ENCODE measurements around the gene VPS8. TPM values are rescaled to one million over a fixed set of nuclear protein-coding genes. Genes with fewer than 3 reads are reported as not detected.

VPS8 gene
- total RNA-seq, 1 experiment from 2014 or later, result 37.6 TPM

DNA sequence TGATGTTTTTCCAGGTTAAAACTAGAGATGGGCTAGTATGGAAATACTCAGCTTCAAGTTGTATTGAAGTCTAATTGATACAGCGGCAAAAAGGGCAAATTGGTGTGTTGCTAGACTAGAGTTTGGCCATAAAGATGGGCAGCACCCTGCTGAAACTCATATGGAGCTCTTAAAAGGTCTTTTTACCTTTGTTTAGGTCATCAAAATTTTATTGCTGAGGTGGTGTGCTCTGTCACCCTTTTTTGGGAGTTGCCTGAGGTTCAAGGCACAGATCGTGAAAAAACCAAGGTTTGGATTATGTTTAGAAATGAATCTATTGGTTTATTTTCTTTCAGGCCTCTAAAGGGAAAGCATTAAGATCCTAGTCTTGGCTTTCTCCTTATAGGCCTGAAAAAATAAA lies 38.2 kb downstream of the VPS8 start:
- H3K9ac ChIP-seq (ENCODE audit: low read length), result no peak overlapping the region
- H3K4me2 ChIP-seq (ENCODE audit: low read length), result no peak overlapping the region
- TF ChIP-seq ELF1 (IDR thresholded peaks at IDR 0.05; ENCODE audit: borderline replicate concordance, low read depth) (no peak), JUND (IDR thresholded peaks at IDR 0.05) (no peak), SP1 (IDR thresholded peaks at IDR 0.05; ENCODE audit: low read depth) (no peak), SIN3A (IDR thresholded peaks at IDR 0.05; ENCODE audit: low read depth) (no peak), CEBPB (IDR thresholded peaks at IDR 0.05; ENCODE audit: low read depth) (no peak)
- TF ChIP-seq, protein P1, sequence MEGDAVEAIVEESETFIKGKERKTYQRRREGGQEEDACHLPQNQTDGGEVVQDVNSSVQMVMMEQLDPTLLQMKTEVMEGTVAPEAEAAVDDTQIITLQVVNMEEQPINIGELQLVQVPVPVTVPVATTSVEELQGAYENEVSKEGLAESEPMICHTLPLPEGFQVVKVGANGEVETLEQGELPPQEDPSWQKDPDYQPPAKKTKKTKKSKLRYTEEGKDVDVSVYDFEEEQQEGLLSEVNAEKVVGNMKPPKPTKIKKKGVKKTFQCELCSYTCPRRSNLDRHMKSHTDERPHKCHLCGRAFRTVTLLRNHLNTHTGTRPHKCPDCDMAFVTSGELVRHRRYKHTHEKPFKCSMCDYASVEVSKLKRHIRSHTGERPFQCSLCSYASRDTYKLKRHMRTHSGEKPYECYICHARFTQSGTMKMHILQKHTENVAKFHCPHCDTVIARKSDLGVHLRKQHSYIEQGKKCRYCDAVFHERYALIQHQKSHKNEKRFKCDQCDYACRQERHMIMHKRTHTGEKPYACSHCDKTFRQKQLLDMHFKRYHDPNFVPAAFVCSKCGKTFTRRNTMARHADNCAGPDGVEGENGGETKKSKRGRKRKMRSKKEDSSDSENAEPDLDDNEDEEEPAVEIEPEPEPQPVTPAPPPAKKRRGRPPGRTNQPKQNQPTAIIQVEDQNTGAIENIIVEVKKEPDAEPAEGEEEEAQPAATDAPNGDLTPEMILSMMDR (IDR thresholded peaks at IDR 0.05 in 2 of 3, conservative IDR thresholded peaks at IDR 0.05 in 1 of 3; ENCODE audit: borderline replicate concordance in 1 of 3, insufficient read depth in 1 of 3, low read depth in 2 of 3, low read length in 2 of 3), result no peak
- H3K27ac ChIP-seq (ENCODE audit: low read depth, low read length), result no peak overlapping the region
- no peak overlapping the region for H2AFZ ChIP-seq (ENCODE audit: low read depth, low read length, poor library complexity, severe bottlenecking)
- DNase-seq (ENCODE audit: low read depth, low spot score) (no peak), ATAC-seq (no peak)
- H4K20me1 ChIP-seq (ENCODE audit: insufficient read depth), result no peaks in the 10 kb centered on the region
- H3K9me2 ChIP-seq (ENCODE audit: insufficient read depth), result no peaks in the 10 kb centered on the region
- H3K9me3 ChIP-seq (ENCODE audit: control insufficient read depth in 1 of 2, insufficient read depth in 1 of 2, low read depth in 1 of 2, low read length in 2 of 2), result no peaks in the 10 kb centered on the region
- intact Hi-C loops (cut with micrococcal nuclease), result no loop called here
- CTCF ChIA-PET, result no interaction called here
- no TSS peak for BruUV-seq (replicated peaks)
- RAD21 ChIA-PET (ENCODE audit: low non-redundant PET in 1 of 2, low total read pairs in 2 of 2, uncharacterized antibody in 2 of 2, unreplicated experiment in 2 of 2), result no interaction called here
- peaks cover 11 to 12% of the 10 kb centered on the region in 2 experiments; a peak in 3 of 4 replicates for H3K36me3 ChIP-seq (ENCODE audit: control insufficient read depth in 1 of 2, insufficient read depth in 2 of 2, low read length in 2 of 2)
- no peaks in the 10 kb centered on the region for H3K79me2 ChIP-seq (ENCODE audit: insufficient read depth, low read length)
- POLR2A ChIA-PET, result no interaction called here
- H3K4me1 ChIP-seq (ENCODE audit: control insufficient read depth in 1 of 2, insufficient read depth in 2 of 2, low read length in 2 of 2), result no peaks in the 10 kb centered on the region
- H3K4me3 ChIP-seq (replicated peaks in 1 of 2; ENCODE audit: low read depth in 1 of 2, low read length in 2 of 2), result no peak overlapping the region
- H3K27me3 ChIP-seq (ENCODE audit: insufficient read depth, low read length), result no peaks in the 10 kb centered on the region

GRCh38 chr3:184857099-184857498 lies 45.1 kb downstream of the VPS8 start:
- intact Hi-C loops (cut with micrococcal nuclease), result no loop called here
- Histone ChIP-seq H3K27me3 (ENCODE audit: insufficient read depth, low read length) (no peaks in the 10 kb centered on the region), H3K9me3 (ENCODE audit: control insufficient read depth in 1 of 2, insufficient read depth in 1 of 2, low read depth in 1 of 2, low read length in 2 of 2) (no peaks in the 10 kb centered on the region), H3K4me1 (ENCODE audit: control insufficient read depth in 1 of 2, insufficient read depth in 2 of 2, low read length in 2 of 2) (no peaks in the 10 kb centered on the region), H3K4me2 (ENCODE audit: low read length) (no peak overlapping the region), H3K9me2 (ENCODE audit: insufficient read depth) (no peaks in the 10 kb centered on the region), H2AFZ (ENCODE audit: low read depth, low read length, poor library complexity, severe bottlenecking) (no peak overlapping the region), H4K20me1 (ENCODE audit: insufficient read depth) (no peaks in the 10 kb centered on the region), H3K4me3 (replicated peaks in 1 of 2; ENCODE audit: low read depth in 1 of 2, low read length in 2 of 2) (no peak overlapping the region), H3K36me3 (ENCODE audit: control insufficient read depth in 1 of 2, insufficient read depth in 2 of 2, low read length in 2 of 2) (peaks cover 4 to 20% of the 10 kb centered on the region in 2 experiments; a peak in 3 of 4 replicates), H3K27ac (ENCODE audit: low read depth, low read length) (no peak overlapping the region), H3K9ac (ENCODE audit: low read length) (no peak overlapping the region), H3K79me2 (ENCODE audit: insufficient read depth, low read length) (no peaks in the 10 kb centered on the region)
- no TSS peak for BruUV-seq (replicated peaks)
- ChIA-PET RAD21 (ENCODE audit: low non-redundant PET in 1 of 2, low total read pairs in 2 of 2, uncharacterized antibody in 2 of 2, unreplicated experiment in 2 of 2) (no interaction called here), POLR2A (no interaction called here), CTCF (interaction anchor here (1.1 kb wide), 1 partner anchor 18 kb away, joined by 4 read pairs; no protein-coding TSS in a partner anchor)
- ATAC-seq (no peak), DNase-seq (ENCODE audit: low read depth, low spot score) (no peak)
- TF ChIP-seq EZH2phosphoT487 (IDR thresholded peaks at IDR 0.05; ENCODE audit: borderline replicate concordance) (no peak), SP1 (IDR thresholded peaks at IDR 0.05; ENCODE audit: low read depth) (no peak), MAX (IDR thresholded peaks at IDR 0.05) (no peak), EZH2 (IDR thresholded peaks at IDR 0.05) (no peak), JUND (IDR thresholded peaks at IDR 0.05) (no peak), REST (IDR thresholded peaks at IDR 0.05; ENCODE audit: low read depth) (no peak), ZFX (IDR thresholded peaks at IDR 0.05) (no peak), EGR1 (IDR thresholded peaks at IDR 0.05; ENCODE audit: low read depth) (no peak), ATF3 (IDR thresholded peaks at IDR 0.05) (no peak)
- TF ChIP-seq, protein P1 (IDR thresholded peaks at IDR 0.05 in 2 of 3, conservative IDR thresholded peaks at IDR 0.05 in 1 of 3; ENCODE audit: borderline replicate concordance in 1 of 3, insufficient read depth in 1 of 3, low read depth in 2 of 3, low read length in 2 of 3), result no peak

All from HCT116 (cell line).